ENCODE data around the gene TNFRSF1A.

GRCh38 chr12:6370576-6370935, 28.7 kb upstream of the TNFRSF1A start:
- TF ChIP-seq, protein P1, sequence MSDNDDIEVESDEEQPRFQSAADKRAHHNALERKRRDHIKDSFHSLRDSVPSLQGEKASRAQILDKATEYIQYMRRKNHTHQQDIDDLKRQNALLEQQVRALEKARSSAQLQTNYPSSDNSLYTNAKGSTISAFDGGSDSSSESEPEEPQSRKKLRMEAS (IDR thresholded peaks at IDR 0.05): no peak
- no peak for TF ChIP-seq HES2 (IDR thresholded peaks at IDR 0.05)
- TF ChIP-seq EP300 (IDR thresholded peaks at IDR 0.05): no peak
- no peak for TF ChIP-seq CTCF (IDR thresholded peaks at IDR 0.05)
- TF ChIP-seq ZFP36 (IDR thresholded peaks at IDR 0.05; ENCODE audit: borderline replicate concordance, partially characterized antibody): no peak
- TF ChIP-seq, protein P2, sequence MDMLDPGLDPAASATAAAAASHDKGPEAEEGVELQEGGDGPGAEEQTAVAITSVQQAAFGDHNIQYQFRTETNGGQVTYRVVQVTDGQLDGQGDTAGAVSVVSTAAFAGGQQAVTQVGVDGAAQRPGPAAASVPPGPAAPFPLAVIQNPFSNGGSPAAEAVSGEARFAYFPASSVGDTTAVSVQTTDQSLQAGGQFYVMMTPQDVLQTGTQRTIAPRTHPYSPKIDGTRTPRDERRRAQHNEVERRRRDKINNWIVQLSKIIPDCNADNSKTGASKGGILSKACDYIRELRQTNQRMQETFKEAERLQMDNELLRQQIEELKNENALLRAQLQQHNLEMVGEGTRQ (IDR thresholded peaks at IDR 0.05): no peak
- TF ChIP-seq MAZ (IDR thresholded peaks at IDR 0.05; ENCODE audit: borderline replicate concordance, low read depth, low read length): no peak
- TF ChIP-seq HEYL (CRISPR knock-in tag; IDR thresholded peaks at IDR 0.05): no peak; the same call in 1 of the 2 replicates
